Retinal pigment epithelial cell (primary cell): ENCODE data around the gene FAM107B.
"Not testable (repeated sequence)": the region's sequence is repeated elsewhere in the genome, so short reads cannot be mapped to it uniquely, and the experiment has no call there.

ENCODE experiments used
- DNase-seq: peaks from one replicate; pipeline ENCODE4 v3.0.0-alpha.2; 2010; ENCODE audit warnings: low read depth
- H3K4me3 ChIP-seq: 2 replicates; pipeline ENCODE4 v1.5.1; 2011; ENCODE audit warnings: mild to moderate bottlenecking, low read length, control low read depth, moderate library complexity
- TF ChIP-seq, protein P1 (sequence below): conservative IDR thresholded peaks from 2 replicates; pipeline ENCODE4 v1.5.1; 2011; ENCODE audit warnings: low read depth, low read length, control low read depth, inconsistent platforms

The FAM107B gene

DNA sequence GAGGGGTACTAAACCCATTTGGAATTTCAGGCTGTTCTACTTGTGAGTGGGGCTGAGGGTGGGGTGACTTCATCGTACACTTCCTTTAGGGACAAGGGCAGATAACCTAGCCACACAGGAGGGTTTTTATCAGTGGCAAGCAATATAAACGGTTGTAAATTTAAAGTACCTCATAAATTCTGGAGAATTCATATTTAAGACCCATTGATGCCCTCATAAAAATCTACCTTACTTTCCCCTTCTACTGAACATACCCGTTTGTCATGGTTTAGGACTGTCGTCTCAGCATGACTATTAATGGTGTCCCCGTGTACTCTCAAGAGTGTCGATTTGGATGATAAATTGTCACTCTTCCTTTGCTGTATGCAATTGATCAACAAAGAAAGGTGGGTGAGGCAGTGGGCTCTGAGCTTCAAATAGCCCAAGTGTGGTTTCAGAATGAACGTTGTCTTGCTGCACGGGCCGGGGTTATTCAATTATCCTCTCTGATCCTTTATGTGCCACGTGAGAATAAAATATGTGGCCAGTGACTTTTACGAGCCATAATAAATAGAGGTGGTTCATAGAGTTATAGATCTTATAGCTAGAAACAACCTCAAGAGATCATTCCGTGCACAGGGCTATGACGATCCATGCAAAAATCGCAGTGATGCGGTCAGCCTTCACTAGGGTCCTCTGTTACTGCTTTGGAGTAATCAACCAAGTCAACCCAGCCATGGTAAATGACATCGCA, 82.2 kb downstream of the FAM107B start:
- TF ChIP-seq, protein P1, sequence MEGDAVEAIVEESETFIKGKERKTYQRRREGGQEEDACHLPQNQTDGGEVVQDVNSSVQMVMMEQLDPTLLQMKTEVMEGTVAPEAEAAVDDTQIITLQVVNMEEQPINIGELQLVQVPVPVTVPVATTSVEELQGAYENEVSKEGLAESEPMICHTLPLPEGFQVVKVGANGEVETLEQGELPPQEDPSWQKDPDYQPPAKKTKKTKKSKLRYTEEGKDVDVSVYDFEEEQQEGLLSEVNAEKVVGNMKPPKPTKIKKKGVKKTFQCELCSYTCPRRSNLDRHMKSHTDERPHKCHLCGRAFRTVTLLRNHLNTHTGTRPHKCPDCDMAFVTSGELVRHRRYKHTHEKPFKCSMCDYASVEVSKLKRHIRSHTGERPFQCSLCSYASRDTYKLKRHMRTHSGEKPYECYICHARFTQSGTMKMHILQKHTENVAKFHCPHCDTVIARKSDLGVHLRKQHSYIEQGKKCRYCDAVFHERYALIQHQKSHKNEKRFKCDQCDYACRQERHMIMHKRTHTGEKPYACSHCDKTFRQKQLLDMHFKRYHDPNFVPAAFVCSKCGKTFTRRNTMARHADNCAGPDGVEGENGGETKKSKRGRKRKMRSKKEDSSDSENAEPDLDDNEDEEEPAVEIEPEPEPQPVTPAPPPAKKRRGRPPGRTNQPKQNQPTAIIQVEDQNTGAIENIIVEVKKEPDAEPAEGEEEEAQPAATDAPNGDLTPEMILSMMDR = no peak
- no peak for DNase-seq
- H3K4me3 ChIP-seq = no peak overlapping the region

DNA sequence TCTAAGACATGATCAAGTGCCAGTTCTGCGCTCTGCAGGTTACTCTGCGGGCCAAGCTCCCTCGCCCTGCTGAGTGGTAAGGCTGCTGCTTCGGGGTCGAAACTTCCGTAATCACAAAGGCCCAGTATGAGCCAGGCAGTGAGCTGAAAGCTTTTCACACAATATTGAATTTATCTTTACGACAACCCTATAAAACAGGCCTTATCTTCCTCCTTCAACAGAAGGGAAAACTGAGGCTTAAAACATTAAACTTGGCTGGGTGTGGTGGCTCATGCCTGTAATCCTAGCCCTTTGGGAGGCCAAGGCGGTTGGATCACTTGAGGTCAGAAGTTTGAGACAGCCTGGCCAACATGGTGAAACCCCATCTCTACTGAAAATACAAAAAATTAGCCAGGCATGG, 83.3 kb downstream of the FAM107B start:
- TF ChIP-seq, protein P1 = no peak
- H3K4me3 ChIP-seq = no peak overlapping the region
- DNase-seq = no peak

DNA sequence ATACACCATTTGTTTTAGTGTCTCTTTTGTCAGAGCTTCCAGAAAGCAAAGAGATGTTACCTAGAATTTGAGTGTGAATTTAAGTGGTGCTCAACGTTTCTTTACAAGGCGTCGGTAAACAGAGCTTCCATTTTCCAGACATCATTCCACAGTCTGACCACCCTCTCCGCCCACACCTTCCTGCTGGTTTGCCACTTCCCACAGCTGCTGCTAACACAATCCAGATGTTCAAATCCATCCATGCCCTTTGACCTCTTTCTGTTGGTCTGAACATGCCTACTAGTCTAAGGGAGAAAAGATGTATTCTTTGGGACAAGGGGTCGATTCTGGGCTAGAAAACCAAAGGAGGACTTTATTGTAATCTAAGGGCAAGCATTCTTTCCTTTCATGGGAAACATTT, 86.1 kb downstream of the FAM107B start:
- TF ChIP-seq, protein P1 = no peak
- DNase-seq = no peak
- no peak overlapping the region for H3K4me3 ChIP-seq

DNA sequence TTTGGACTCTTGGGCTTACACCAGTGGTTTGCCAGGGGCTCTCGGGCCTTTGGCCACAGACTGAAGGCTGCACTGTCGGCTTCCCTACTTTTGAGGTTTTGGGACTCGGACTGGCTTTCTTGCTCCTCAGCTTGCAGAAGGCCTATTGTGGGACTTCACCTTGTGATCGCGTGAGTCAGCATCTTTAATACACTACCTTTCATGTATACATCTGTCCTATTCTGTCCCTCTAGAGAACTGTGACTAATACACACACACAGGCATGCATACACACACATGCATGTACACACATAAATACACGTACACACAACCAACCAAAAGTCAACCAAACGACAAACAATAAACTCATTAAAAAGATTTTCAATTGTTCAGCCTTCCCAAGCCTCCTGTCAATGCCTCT, 86.5 kb downstream of the FAM107B start:
- not testable (repeated sequence) for DNase-seq, H3K4me3 ChIP-seq

DNA sequence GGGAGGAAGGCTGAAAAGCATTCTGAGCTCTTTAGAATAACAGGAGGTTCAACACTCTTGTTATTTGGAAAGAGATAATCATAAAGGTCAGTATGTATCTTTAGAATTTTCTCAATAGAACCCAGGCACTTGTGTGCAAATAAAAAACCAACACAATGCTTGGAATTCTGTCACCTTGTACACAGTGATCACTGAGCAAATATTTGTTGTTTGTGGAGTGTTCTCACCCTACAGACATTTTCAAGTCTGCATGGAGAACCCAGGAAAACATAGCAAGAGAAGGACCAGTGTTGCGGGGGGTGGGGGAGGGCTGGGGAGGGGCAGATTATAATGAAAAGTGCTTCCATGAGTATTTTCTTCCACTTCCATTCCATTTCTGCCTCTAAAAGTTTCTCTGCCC, 87.4 kb downstream of the FAM107B start:
- no peak overlapping the region for H3K4me3 ChIP-seq
- DNase-seq = no peak
- TF ChIP-seq, protein P1 = no peak

DNA sequence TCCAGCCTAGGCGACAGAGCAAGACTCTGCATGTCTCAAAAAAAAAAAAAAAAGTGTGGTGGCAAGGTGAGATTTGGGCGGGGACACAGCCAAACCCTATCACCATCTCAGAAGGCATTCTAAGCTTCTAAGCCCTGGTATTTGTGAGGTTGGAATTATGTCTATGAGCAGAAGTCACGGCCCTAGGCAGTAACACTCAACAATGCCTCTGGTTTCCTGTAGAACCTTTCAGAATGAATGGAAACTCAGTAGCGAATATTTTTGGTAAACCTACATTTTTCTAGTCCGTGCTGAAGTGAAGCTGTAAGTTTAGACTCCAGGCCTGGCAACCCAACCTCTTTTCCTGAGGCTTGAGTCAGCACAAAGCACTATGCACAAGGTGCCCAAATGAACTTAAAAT, 88.3 kb downstream of the FAM107B start:
- H3K4me3 ChIP-seq = no peak overlapping the region
- no peak for DNase-seq
- TF ChIP-seq, protein P1 = no peak

DNA sequence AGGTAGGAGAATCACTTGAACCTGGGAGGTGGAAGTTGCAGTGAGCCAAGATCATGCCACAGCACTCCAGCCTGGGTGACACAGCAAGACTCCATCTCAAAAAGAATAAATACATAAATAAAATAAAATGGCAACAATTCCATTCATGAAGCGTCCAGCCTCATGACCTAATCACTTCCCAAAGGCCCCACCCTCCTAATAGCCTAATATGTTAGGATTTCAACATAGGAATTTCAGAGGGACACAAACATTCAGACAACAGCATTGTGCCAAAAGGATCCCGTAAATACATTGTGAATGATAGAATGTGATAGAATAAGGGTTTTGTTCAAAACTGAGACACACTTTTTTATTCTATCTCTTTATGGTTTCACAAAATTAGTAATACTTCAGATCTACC, 90.3 kb downstream of the FAM107B start:
- no peak overlapping the region for H3K4me3 ChIP-seq
- no peak for DNase-seq
- TF ChIP-seq, protein P1 = no peak

DNA sequence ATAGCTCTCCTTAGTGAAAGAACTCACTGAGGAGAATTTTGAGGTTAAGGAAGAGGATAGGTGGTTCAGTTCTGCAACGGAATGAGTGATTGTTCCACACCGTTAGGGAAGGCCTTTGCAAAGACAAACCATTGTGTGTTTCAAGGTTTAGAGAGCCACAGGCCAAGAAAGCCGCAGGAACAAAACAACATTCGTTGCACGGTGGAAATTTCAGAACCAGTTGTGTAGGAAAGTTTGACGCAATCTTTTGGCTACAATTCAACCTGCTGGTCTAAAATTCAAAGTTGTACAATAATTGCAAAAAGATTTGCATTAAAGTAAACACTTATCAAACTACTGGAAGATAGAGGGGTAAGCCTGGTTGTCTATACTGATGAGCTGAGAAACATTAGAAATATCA, 91.4 kb downstream of the FAM107B start:
- DNase-seq = no peak
- no peak overlapping the region for H3K4me3 ChIP-seq
- TF ChIP-seq, protein P1 = no peak
